Activated T-helper 17 cell treated with anti-CD3 and anti-CD28 coated beads, Interleukin-2, amount 50 U/mL, for 72 hours (primary cell): ENCODE measurements around the gene CDC42. TPM values are rescaled to one million over a fixed set of nuclear protein-coding genes. Genes with fewer than 3 reads are reported as not detected.
"Not testable (repeated sequence)": the region's sequence is repeated elsewhere in the genome, so short reads cannot be mapped to it uniquely, and the experiment has no call there.

Experiments used
- ATAC-seq: fragments of 150-1000 bp; cut with Tn5 transposase; replicated peaks from 2 replicates; pipeline ENCODE4 v1.10.0; 2021; ENCODE audit warnings: mild to moderate bottlenecking, moderate library complexity
- H3K27ac Mint-ChIP-seq: one replicate; pipeline ENCODE4 v1.8.0; 2022; ENCODE audit warnings: mixed read lengths
- H3K27me3 Mint-ChIP-seq: one replicate; pipeline ENCODE4 v1.8.0; 2022; ENCODE audit warnings: mixed read lengths
- H3K36me3 Mint-ChIP-seq: one replicate; pipeline ENCODE4 v1.8.0; 2022; ENCODE audit warnings: low read depth, mild to moderate bottlenecking, mixed read lengths
- H3K4me1 Mint-ChIP-seq: one replicate; pipeline ENCODE4 v1.8.0; 2022; ENCODE audit warnings: mixed read lengths
- H3K4me3 Mint-ChIP-seq: one replicate; pipeline ENCODE4 v1.8.0; 2022; ENCODE audit warnings: mild to moderate bottlenecking, mixed read lengths
- H3K9me3 Mint-ChIP-seq: one replicate; pipeline ENCODE4 v1.8.0; 2022; ENCODE audit warnings: mixed read lengths
- total RNA-seq, 2 donors: library from RNA; stranded (reverse); gene quantifications; one replicate each; pipeline ENCODE4 v1.2.3, GENCODE V29; 2022

The CDC42 gene
- total RNA-seq, 2 donors from 2014 or later = 243 to 264 TPM

- peaks cover 22% of the 10 kb centered on the region for H3K36me3 Mint-ChIP-seq
- ATAC-seq = peak; percentile 75
- H3K4me3 Mint-ChIP-seq = peak overlapping the region; percentile 85
- peaks cover 7% of the 10 kb centered on the region for H3K9me3 Mint-ChIP-seq
- no peaks in the 10 kb centered on the region for H3K27me3 Mint-ChIP-seq
- H3K27ac Mint-ChIP-seq = peak overlapping the region; percentile 96
- peaks cover 29% of the 10 kb centered on the region for H3K4me1 Mint-ChIP-seq
These were observed 26.9 kb upstream of the CDC42 start for GRCh38 chr1:22025368-22026155.

GRCh38 chr1:22026924-22027289, 25.6 kb upstream of the CDC42 start:
- peak; percentile 7 for ATAC-seq
- peaks cover 32% of the 10 kb centered on the region for H3K4me1 Mint-ChIP-seq
- no peaks in the 10 kb centered on the region for H3K27me3 Mint-ChIP-seq
- peaks cover 22% of the 10 kb centered on the region for H3K36me3 Mint-ChIP-seq
- peak overlapping the region; percentile 96 for H3K27ac Mint-ChIP-seq
- peaks cover 7% of the 10 kb centered on the region for H3K9me3 Mint-ChIP-seq
- peak overlapping the region; percentile 85 for H3K4me3 Mint-ChIP-seq

- H3K4me3 Mint-ChIP-seq = peak overlapping the region; percentile 25
These were observed 22.5 kb upstream of the CDC42 start for GRCh38 chr1:22030057-22030456.

DNA sequence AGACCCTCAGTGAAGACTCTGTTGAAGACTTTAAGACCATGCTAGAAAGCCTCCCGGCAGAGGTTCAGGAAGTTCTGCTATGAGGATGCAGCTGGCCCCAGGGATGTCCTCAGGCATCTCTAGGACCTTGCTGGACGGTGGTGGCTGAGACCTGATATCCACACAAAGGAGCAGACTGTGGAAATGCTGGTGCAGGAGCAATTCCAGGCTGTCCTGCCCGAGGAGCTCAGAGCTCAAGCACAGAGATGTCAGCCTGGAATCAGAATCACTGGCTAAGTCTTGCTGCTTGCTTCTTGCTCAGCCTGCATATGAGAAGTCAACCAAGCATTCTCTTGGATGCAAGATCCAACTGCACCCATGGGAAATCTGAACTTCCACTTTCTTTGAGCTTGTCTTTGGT, 22.0 kb upstream of the CDC42 start:
- Mint-ChIP-seq H3K27me3 (no peaks in the 10 kb centered on the region), H3K4me1 (peaks cover 26% of the 10 kb centered on the region), H3K4me3 (no peak overlapping the region), H3K27ac (peak overlapping the region; percentile 58), H3K36me3 (peaks cover 7% of the 10 kb centered on the region), H3K9me3 (peaks cover 3% of the 10 kb centered on the region)
- no peak for ATAC-seq

More at GRCh38 chr1:22030057-22030456, 22.5 kb upstream of the CDC42 start:
- H3K27me3 Mint-ChIP-seq = no peaks in the 10 kb centered on the region
- peaks cover 3% of the 10 kb centered on the region for H3K9me3 Mint-ChIP-seq
- ATAC-seq = no peak
- peaks cover 26% of the 10 kb centered on the region for H3K4me1 Mint-ChIP-seq
- peak overlapping the region; percentile 58 for H3K27ac Mint-ChIP-seq
- H3K36me3 Mint-ChIP-seq = peaks cover 11% of the 10 kb centered on the region

DNA sequence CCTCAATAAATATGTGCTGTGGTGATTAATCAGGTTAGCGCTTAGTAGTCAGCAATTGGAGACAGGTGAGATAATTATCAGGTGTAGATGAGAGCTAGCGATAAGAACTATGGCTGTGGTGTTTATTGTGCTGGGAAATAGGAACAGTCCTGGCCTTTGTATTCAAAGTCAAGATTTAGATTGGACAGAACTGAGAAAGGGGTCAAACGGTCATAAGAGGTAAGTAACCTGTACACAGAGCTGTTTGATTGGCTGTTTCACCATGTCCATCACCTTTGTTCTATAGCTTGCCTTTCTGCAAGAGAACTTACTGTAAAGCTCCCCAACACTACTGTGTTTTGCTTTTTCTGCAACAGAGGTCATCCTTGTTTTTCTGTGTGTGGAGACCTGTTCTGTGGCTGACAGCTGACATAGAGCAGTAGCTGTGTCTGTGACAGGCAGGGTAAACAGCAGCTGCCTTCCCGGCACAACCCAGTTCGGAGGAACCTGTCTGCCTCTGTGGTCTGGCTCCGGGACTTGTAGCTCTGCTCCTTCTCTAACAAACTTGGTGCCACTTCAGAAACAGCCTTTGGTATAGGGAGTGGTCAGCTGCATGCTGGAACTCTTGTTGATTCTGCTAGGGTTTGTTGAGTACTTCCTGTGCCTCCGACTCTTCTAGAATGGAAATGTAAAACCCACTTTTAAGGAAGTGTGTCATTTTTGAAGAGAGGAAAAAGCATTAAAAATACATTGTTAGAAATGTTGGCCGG, 21.1 kb upstream of the CDC42 start:
- Mint-ChIP-seq H3K9me3 (peaks cover 3% of the 10 kb centered on the region), H3K4me1 (peaks cover 21% of the 10 kb centered on the region), H3K27me3 (no peaks in the 10 kb centered on the region), H3K4me3 (peak overlapping the region; percentile 72), H3K27ac (peak overlapping the region; percentile 34), H3K36me3 (no peaks in the 10 kb centered on the region)
- peak; percentile 61 for ATAC-seq

GRCh38 chr1:22034834-22035233, 17.7 kb upstream of the CDC42 start:
- not testable (repeated sequence) for H3K9me3 Mint-ChIP-seq, ATAC-seq, H3K27me3 Mint-ChIP-seq, H3K4me3 Mint-ChIP-seq, H3K36me3 Mint-ChIP-seq, H3K27ac Mint-ChIP-seq
- peaks cover 28% of the 10 kb centered on the region for H3K4me1 Mint-ChIP-seq

- no peaks in the 10 kb centered on the region for H3K27me3 Mint-ChIP-seq
- H3K9me3 Mint-ChIP-seq = no peaks in the 10 kb centered on the region
- H3K27ac Mint-ChIP-seq = peak overlapping the region; percentile 88
- no peak for ATAC-seq
- H3K4me1 Mint-ChIP-seq = peaks cover 26% of the 10 kb centered on the region
- H3K36me3 Mint-ChIP-seq = no peaks in the 10 kb centered on the region
- peak overlapping the region; percentile 25 for H3K4me3 Mint-ChIP-seq
These were observed 15.0 kb upstream of the CDC42 start for GRCh38 chr1:22037520-22037919.

DNA sequence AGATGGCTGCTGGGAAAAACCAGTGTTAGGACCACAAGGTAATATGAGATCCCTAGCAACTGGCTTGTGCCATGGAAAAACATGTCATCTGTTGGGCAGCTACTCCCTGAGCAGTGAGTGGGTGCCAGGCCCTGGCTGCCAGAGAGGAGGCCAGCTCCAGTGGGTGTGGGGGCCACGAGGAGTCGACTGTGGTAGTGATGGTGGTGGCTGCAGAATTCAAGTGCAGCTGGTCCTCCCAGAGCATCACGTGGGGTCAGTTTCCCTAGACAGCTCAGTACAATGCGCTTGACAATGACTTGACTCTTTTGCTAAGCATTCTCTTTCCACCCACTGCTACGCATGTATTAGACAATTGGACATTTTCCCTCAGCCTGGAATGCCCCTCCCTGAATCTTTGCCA, 14.5 kb upstream of the CDC42 start:
- Mint-ChIP-seq H3K4me3 (peak overlapping the region; percentile 85), H3K27ac (peak overlapping the region; percentile 88), H3K4me1 (peaks cover 31% of the 10 kb centered on the region), H3K36me3 (no peaks in the 10 kb centered on the region), H3K9me3 (no peaks in the 10 kb centered on the region), H3K27me3 (no peaks in the 10 kb centered on the region)
- no peak for ATAC-seq

DNA sequence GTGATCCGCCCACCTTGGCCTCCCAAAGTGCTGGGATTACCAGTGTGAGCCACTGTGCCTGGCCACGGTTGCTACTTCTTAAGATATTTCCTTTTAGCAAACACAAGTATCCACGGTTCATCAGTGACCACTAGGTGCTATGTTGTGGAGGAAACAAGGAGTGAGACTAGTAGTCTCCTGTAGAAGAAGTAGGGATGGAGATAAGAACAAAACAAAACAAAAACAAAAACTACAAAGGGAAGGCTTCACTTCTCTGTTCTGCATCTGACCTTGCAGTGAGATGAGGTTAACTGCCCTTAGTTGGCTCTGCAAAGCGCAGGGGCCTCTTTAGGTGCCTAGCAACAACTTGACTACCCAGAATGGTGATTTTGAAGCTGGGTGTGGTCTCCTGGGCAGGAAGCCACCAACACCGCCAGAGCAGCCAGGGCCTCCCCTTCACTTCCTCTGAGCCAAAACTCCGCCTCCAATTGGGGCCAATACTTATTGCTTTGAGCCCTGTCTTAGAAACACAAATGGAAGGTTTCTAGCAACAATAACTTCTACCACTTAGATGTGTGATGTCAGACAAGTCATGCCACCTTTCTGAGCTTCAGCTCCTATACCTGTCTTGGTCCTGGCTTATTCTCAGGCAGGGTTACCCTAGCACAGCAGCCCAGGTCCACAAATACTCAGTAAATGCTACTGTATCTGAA, 12.8 kb upstream of the CDC42 start:
- ATAC-seq = peak; percentile 98
- Mint-ChIP-seq H3K4me3 (peak overlapping the region; percentile 85), H3K36me3 (no peaks in the 10 kb centered on the region), H3K27ac (peak overlapping the region; percentile 98), H3K4me1 (peaks cover 38% of the 10 kb centered on the region), H3K27me3 (no peaks in the 10 kb centered on the region), H3K9me3 (no peaks in the 10 kb centered on the region)

GRCh38 chr1:22040286-22040623, 12.3 kb upstream of the CDC42 start:
- Mint-ChIP-seq H3K4me1 (peaks cover 43% of the 10 kb centered on the region), H3K4me3 (peak overlapping the region; percentile 85), H3K36me3 (no peaks in the 10 kb centered on the region), H3K27ac (peak overlapping the region; percentile 98), H3K27me3 (no peaks in the 10 kb centered on the region), H3K9me3 (peaks cover 2% of the 10 kb centered on the region)
- ATAC-seq = no peak

- H3K27ac Mint-ChIP-seq = peak overlapping the region; percentile 88
- no peaks in the 10 kb centered on the region for H3K36me3 Mint-ChIP-seq
- H3K4me3 Mint-ChIP-seq = peak overlapping the region; percentile 36
- H3K27me3 Mint-ChIP-seq = no peaks in the 10 kb centered on the region
- no peak for ATAC-seq
- H3K9me3 Mint-ChIP-seq = peaks cover 5% of the 10 kb centered on the region
- H3K4me1 Mint-ChIP-seq = peaks cover 47% of the 10 kb centered on the region
These were observed 11.0 kb upstream of the CDC42 start for GRCh38 chr1:22041505-22041904.

DNA sequence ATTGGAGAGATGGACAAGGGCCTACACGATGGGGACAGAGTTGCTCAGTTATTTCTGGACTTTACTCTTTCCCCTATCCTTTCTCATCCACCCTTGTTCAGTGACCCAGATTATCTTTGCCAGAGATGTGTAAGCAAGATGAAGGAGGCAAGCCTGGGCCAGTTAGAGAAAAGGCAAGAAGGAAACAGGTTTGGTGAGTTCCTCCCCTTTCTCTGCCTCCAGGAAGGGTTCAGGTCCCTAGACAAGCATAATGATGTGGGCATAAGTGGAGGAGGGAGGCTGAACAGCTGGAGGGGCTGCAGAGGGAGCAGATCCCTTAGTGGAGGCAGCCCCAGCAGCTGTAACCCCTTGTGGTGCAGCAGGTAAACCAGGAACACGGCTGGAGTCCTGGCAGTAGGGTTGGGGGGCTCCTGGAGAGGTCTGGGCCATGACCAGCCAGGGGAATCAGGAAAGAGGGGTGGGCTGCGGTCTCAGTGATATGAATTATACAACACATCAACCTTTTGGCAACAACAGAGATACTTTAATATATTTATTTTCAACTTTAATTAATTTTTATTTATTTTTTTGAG, 9.2 kb upstream of the CDC42 start:
- Mint-ChIP-seq H3K4me1 (peaks cover 41% of the 10 kb centered on the region), H3K27me3 (no peaks in the 10 kb centered on the region), H3K27ac (peak overlapping the region; percentile 83), H3K36me3 (peaks cover under 1% of the 10 kb centered on the region), H3K9me3 (peaks cover 5% of the 10 kb centered on the region), H3K4me3 (peak overlapping the region; percentile 11)
- ATAC-seq = no peak

DNA sequence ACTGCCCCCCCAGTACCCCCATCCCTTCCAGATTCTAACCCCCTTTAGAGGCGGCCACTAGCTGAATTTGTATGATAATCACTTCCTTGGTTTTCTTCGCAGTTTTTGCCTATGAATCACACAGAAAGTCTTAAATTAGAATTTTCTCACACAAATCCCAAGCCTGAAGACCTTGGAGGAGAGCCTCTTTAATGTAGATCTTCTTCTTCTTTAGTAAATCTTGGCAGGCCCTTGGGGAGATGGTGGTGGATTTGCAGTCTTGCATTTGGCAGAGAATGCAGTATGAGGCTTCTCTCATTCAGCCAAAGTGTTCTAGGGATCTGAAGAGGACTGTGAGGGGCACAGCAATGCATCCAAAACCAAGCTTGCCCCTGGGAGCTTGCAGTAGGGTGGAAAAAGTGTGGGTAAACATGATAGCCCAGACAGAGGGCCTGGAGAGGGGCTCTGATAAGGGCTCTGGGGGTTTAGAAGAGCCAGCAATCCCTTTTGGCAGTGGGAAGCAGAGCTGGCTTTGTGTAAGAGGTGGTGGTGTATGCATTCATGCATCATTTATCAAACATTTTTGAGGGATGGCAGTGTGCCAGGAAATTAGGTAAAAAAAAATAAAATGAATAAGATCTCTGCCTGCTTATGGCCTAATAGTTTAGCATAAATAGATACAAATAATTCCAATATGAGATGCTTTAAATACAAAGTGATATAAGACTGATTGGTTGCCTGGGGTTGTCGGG, 7.7 kb upstream of the CDC42 start:
- H3K36me3 Mint-ChIP-seq = peaks cover 5% of the 10 kb centered on the region
- peaks cover 5% of the 10 kb centered on the region for H3K9me3 Mint-ChIP-seq
- peak overlapping the region; percentile 70 for H3K27ac Mint-ChIP-seq
- no peaks in the 10 kb centered on the region for H3K27me3 Mint-ChIP-seq
- ATAC-seq = no peak
- peak overlapping the region; percentile 22 for H3K4me3 Mint-ChIP-seq
- H3K4me1 Mint-ChIP-seq = peaks cover 45% of the 10 kb centered on the region
